HepG2 (cell line): Measurements from ENCODE around the gene TRIAP1.

Source experiments
- ADNP ChIP-seq: sonication (generic); formaldehyde crosslinking; IDR thresholded peaks from 2 replicates; pipeline ENCODE4 v1.4.0; 2020; ENCODE audit warnings: missing genetic modification reagents
- ARID4A ChIP-seq: sonication (generic); formaldehyde crosslinking; IDR thresholded peaks from 2 replicates; pipeline ENCODE4 v1.5.0; 2020; ENCODE audit warnings: mild to moderate bottlenecking, missing genetic modification reagents, borderline replicate concordance
- CTCF ChIP-seq: sonication (generic); formaldehyde crosslinking; IDR thresholded peaks from 2 replicates; pipeline ENCODE4 v1.5.0; 2020; ENCODE audit warnings: mild to moderate bottlenecking, missing genetic modification reagents, moderate library complexity
- EP300 ChIP-seq, 3 experiments: sonication (generic) in 1 of 3; formaldehyde crosslinking in 1 of 3; IDR thresholded peaks; 2 replicates each; pipeline versions ENCODE4 v1.5.1 to v1.6.1; 2011 to 2020; ENCODE audit warnings: low read depth in 2 of 3, low read length in 2 of 3, borderline replicate concordance in 1 of 3, improper control_type of control experiment in 1 of 3, mild to moderate bottlenecking in 1 of 3, missing genetic modification reagents in 1 of 3, moderate library complexity in 1 of 3
- EZH2 ChIP-seq: conservative IDR thresholded peaks from 2 replicates; pipeline ENCODE4 v1.6.1; 2012; ENCODE audit warnings: mild to moderate bottlenecking, low read depth, low read length, moderate library complexity
- FOXP1 ChIP-seq, 2 experiments: fragments of 450-650 bp in 1 of 2; IDR thresholded peaks; 2 replicates each; pipeline ENCODE4 v1.6.1; 2017 to 2018; ENCODE audit warnings: antibody characterized with exemption in 1 of 2
- MLX ChIP-seq: IDR thresholded peaks from 2 replicates; pipeline ENCODE4 v1.6.1; 2016
- POLR2A ChIP-seq, 2 experiments: IDR thresholded peaks; 2 replicates each; pipeline ENCODE4 v1.6.1; 2011; ENCODE audit warnings: low read depth in 2 of 2, low read length in 2 of 2, mild to moderate bottlenecking in 1 of 2, moderate library complexity in 1 of 2; ENCODE audit not compliant: insufficient read depth in 1 of 2
- PRPF4 ChIP-seq: fragments of 200-400 bp; formaldehyde crosslinking; IDR thresholded peaks from 2 replicates; pipeline ENCODE4 v1.6.1; 2016; ENCODE audit warnings: low read length, low read depth; ENCODE audit not compliant: poor library complexity, severe bottlenecking
- RERE ChIP-seq: IDR thresholded peaks from 2 replicates; pipeline ENCODE4 v1.6.1; 2016; ENCODE audit warnings: low read depth, missing genetic modification reagents, missing compliant biosample characterization
- ZNF274 ChIP-seq: sonication (generic); formaldehyde crosslinking; IDR thresholded peaks from 2 replicates; pipeline ENCODE4 v1.5.1; 2020; ENCODE audit warnings: mild to moderate bottlenecking, missing genetic modification reagents
- ZNF280D ChIP-seq: sonication (generic); formaldehyde crosslinking; IDR thresholded peaks from 2 replicates; pipeline ENCODE4 v1.5.1; 2020; ENCODE audit warnings: mild to moderate bottlenecking, missing genetic modification reagents
- ZNF530 ChIP-seq: sonication (generic); formaldehyde crosslinking; IDR thresholded peaks from 2 replicates; pipeline ENCODE4 v1.5.0; 2020; ENCODE audit warnings: low read depth, mild to moderate bottlenecking, missing genetic modification reagents
- ZNF782 ChIP-seq: sonication (generic); formaldehyde crosslinking; IDR thresholded peaks from 2 replicates; pipeline ENCODE4 v1.4.0; 2020; ENCODE audit warnings: missing genetic modification reagents, mild to moderate bottlenecking, borderline replicate concordance

GRCh38 chr12:120413901-120414695, 32.1 kb downstream of the TRIAP1 start:
- TF ChIP-seq CTCF (CRISPR knock-in tag) = no peak
- no peak for TF ChIP-seq FOXP1 (IDR thresholded peaks at IDR 0.05)
- TF ChIP-seq FOXP1 (CRISPR knock-in tag; IDR thresholded peaks at IDR 0.05) = no peak
- no peak for TF ChIP-seq ZNF280D
- no peak for TF ChIP-seq PRPF4
- no peak for TF ChIP-seq POLR2A (IDR thresholded peaks at IDR 0.05; ENCODE audit: insufficient read depth in 1 of 2, low read depth in 2 of 2, low read length in 2 of 2)
- TF ChIP-seq ZNF274 = no peak
- TF ChIP-seq ZNF530 (CRISPR knock-in tag) = no peak
- no peak for TF ChIP-seq EP300 (IDR thresholded peaks at IDR 0.05; ENCODE audit: low read depth in 2 of 2, low read length in 2 of 2)
- TF ChIP-seq EP300 (CRISPR knock-in tag; IDR thresholded peaks at IDR 0.05; ENCODE audit: borderline replicate concordance) = no peak
- no peak for TF ChIP-seq MLX
- no peak for TF ChIP-seq EZH2
- no peak for TF ChIP-seq ADNP
- TF ChIP-seq RERE (CRISPR knock-in tag) = no peak
- no peak for TF ChIP-seq ARID4A (CRISPR knock-in tag)
- no peak for TF ChIP-seq ZNF782
